Keratinocyte (primary cell): ENCODE data around the gene SATB1. TPM values are rescaled to one million over a fixed set of nuclear protein-coding genes. Genes with fewer than 3 reads are reported as not detected.

Source experiments
- DNase-seq: peaks from one replicate; pipeline ENCODE4 v3.0.0-alpha.2; 2011; ENCODE audit warnings: low read depth, missing footprints, low spot score
- FAIRE-seq: peaks from 2 replicates; lab custom pipeline; 2011; peaks lifted over from hg19 to GRCh38; lab: Jason Lieb, UNC
- H2AFZ ChIP-seq: 2 replicates; pipeline ENCODE4 v1.6.0; 2012; ENCODE audit warnings: low read length, control low read depth, inconsistent platforms; ENCODE audit not compliant: control insufficient read depth
- H3K27ac ChIP-seq: 2 replicates; pipeline ENCODE4 v1.5.1; 2011; ENCODE audit warnings: low read length; ENCODE audit not compliant: control insufficient read depth, insufficient read depth
- H3K27me3 ChIP-seq: 3 replicates; pipeline ENCODE4 v1.6.0; 2011; ENCODE audit warnings: low read length; ENCODE audit not compliant: control insufficient read depth, insufficient read depth; ENCODE audit errors: extremely low read depth
- H3K36me3 ChIP-seq, 2 experiments: 2 replicates in 1 of 2; 3 replicates in 1 of 2; pipeline ENCODE4 v1.5.1; 2011; ENCODE audit warnings: low read length in 2 of 2, mild to moderate bottlenecking in 1 of 2; ENCODE audit not compliant: control insufficient read depth in 2 of 2, insufficient read depth in 2 of 2; ENCODE audit errors: extremely low read depth in 1 of 2
- H3K4me1 ChIP-seq: 3 replicates; pipeline ENCODE4 v1.5.1; 2011; ENCODE audit warnings: low read length; ENCODE audit not compliant: control insufficient read depth, insufficient read depth; ENCODE audit errors: extremely low read depth
- H3K4me2 ChIP-seq: 3 replicates; pipeline ENCODE4 v1.6.0; 2011; ENCODE audit warnings: low read depth, low read length; ENCODE audit not compliant: control insufficient read depth, insufficient read depth; ENCODE audit errors: extremely low read depth
- H3K4me3 ChIP-seq, 3 experiments: fragments of 200-600 bp in 1 of 3; sonication (generic) in 1 of 3; 2 replicates in 2 of 3; 3 replicates in 1 of 3; pipeline ENCODE4 v1.5.1; 2011 to 2016; ENCODE audit warnings: low read length in 3 of 3, mild to moderate bottlenecking in 3 of 3, control low read depth in 2 of 3, inconsistent platforms in 1 of 3, low read depth in 1 of 3, mixed read lengths in 1 of 3, mixed run types in 1 of 3, moderate library complexity in 1 of 3; ENCODE audit not compliant: control insufficient read depth in 2 of 3, insufficient read depth in 2 of 3; ENCODE audit errors: extremely low read depth in 1 of 3
- H3K79me2 ChIP-seq: 2 replicates; pipeline ENCODE4 v1.6.0; 2012; ENCODE audit warnings: low read length; ENCODE audit not compliant: control insufficient read depth, insufficient read depth
- H3K9ac ChIP-seq: 3 replicates; pipeline ENCODE4 v1.6.0; 2011; ENCODE audit warnings: low read length; ENCODE audit not compliant: control insufficient read depth, insufficient read depth; ENCODE audit errors: extremely low read depth
- H3K9me1 ChIP-seq: 3 replicates; pipeline ENCODE4 v1.6.0; 2011; ENCODE audit warnings: low read length; ENCODE audit not compliant: control insufficient read depth, insufficient read depth; ENCODE audit errors: extremely low read depth
- H3K9me3 ChIP-seq: 2 replicates; pipeline ENCODE4 v1.5.1; 2012; ENCODE audit warnings: low read depth, low read length; ENCODE audit not compliant: control insufficient read depth
- H4K20me1 ChIP-seq: 3 replicates; pipeline ENCODE4 v1.6.0; 2011; ENCODE audit warnings: low read length; ENCODE audit not compliant: control insufficient read depth, insufficient read depth; ENCODE audit errors: extremely low read depth
- EZH2 ChIP-seq: IDR thresholded peaks from one replicate; pipeline ENCODE4 v1.6.1; 2012; ENCODE audit warnings: inconsistent platforms, mild to moderate bottlenecking, low read length, moderate library complexity
- dilution Hi-C: fragments of 300-500 bp; cut with MboI; formaldehyde crosslinking; loops from one replicate; pipeline ENCODE4 v1.7.0; 2020; ENCODE audit warnings: low sequenced_read_pairs; ENCODE audit not compliant: extremely low pct_ligation_motif_present
- polyA plus RNA-seq, 5 experiments: library from polyadenylated mRNA; depleted of rRNA in 3 of 5; stranded (reverse) in 3 of 5; stranded (forward) in 1 of 5; unstranded in 1 of 5; fragments of >200 nt; gene quantifications; 1 replicate in 1 of 5; 2 replicates in 3 of 5; 3 replicates in 1 of 5; pipeline versions ENCODE4 v1.2.1 to v1.2.3, GENCODE V29; 2011 to 2012; ENCODE audit warnings: missing spikeins in 2 of 5, low read depth in 1 of 5, low replicate concordance in 1 of 5
- TF ChIP-seq, protein P1 (sequence below), 3 experiments: IDR thresholded peaks in 1 of 3; conservative IDR thresholded peaks in 1 of 3; optimal IDR thresholded peaks in 1 of 3; 2 replicates in 2 of 3; 3 replicates in 1 of 3; pipeline versions ENCODE3 to v1.5.1; 2011; ENCODE audit warnings: low read length in 3 of 3, mild to moderate bottlenecking in 3 of 3, moderate library complexity in 2 of 3, control low read depth in 1 of 3, inconsistent platforms in 1 of 3; ENCODE audit not compliant: insufficient read depth in 2 of 3; ENCODE audit errors: extremely low read depth in 1 of 3

Gene SATB1
- polyA plus RNA-seq, 1 donor (not counting 4 experiments of a cell fraction or from before 2014, with no cell fraction given) = 7.8 TPM

DNA sequence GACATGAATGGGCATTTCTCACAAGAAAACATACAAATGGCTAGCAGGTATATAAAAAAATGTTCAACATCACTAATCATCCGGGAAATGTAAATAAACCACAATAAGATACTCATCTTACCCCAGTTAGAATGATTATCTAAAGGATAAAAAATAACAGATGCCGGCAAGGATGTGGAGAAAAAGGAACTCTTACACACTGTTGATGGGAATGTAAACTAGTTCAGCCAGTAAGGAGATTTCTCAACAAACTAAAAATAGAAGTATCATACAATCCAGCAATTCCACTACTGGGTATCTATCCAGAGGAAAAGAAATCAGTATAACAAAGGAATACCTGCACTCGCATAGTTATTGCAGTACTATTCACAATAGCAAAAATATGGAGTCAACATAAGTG is 124.2 kb downstream of the SATB1 start:
- H3K9me1 ChIP-seq = no peaks in the 10 kb centered on the region
- no peak overlapping the region for H3K9ac ChIP-seq
- no peaks in the 10 kb centered on the region for H3K27me3 ChIP-seq
- H3K4me3 ChIP-seq = no peak overlapping the region
- DNase-seq = no peak
- H2AFZ ChIP-seq = no peak overlapping the region
- dilution Hi-C loops = no loop called here
- FAIRE-seq = no peak
- no peak overlapping the region for H3K4me2 ChIP-seq
- H3K27ac ChIP-seq = no peak overlapping the region
- H3K9me3 ChIP-seq = no peaks in the 10 kb centered on the region
- no peaks in the 10 kb centered on the region for H3K79me2 ChIP-seq
- no peaks in the 10 kb centered on the region for H3K36me3 ChIP-seq
- no peak for TF ChIP-seq EZH2
- TF ChIP-seq, protein P1, sequence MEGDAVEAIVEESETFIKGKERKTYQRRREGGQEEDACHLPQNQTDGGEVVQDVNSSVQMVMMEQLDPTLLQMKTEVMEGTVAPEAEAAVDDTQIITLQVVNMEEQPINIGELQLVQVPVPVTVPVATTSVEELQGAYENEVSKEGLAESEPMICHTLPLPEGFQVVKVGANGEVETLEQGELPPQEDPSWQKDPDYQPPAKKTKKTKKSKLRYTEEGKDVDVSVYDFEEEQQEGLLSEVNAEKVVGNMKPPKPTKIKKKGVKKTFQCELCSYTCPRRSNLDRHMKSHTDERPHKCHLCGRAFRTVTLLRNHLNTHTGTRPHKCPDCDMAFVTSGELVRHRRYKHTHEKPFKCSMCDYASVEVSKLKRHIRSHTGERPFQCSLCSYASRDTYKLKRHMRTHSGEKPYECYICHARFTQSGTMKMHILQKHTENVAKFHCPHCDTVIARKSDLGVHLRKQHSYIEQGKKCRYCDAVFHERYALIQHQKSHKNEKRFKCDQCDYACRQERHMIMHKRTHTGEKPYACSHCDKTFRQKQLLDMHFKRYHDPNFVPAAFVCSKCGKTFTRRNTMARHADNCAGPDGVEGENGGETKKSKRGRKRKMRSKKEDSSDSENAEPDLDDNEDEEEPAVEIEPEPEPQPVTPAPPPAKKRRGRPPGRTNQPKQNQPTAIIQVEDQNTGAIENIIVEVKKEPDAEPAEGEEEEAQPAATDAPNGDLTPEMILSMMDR (optimal IDR thresholded peaks at IDR 0.05 in 1 of 3, IDR thresholded peaks at IDR 0.05 in 1 of 3, conservative IDR thresholded peaks at IDR 0.05 in 1 of 3; ENCODE audit: extremely low read depth in 1 of 3, insufficient read depth in 2 of 3, low read length in 3 of 3) = no peak
- H4K20me1 ChIP-seq = no peaks in the 10 kb centered on the region
- H3K4me1 ChIP-seq = no peaks in the 10 kb centered on the region

DNA sequence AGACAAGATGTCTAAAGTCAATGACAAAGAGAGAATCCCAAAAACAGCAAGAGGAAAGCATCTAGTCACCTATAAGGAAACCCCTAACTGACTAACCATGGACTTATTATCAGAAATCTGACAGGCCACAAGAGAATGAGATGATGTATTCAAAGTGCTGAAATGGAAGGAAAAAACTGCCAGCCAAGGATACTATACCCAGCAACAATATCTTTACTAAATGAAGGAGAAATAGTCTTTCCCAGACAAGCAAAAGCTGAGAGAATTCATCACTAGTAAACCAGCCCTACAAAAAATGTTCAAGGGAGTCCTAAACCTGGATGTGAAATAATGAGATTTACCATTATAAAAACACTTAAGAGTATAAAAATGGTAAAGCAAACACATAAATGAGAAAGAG is 128.0 kb downstream of the SATB1 start:
- no peaks in the 10 kb centered on the region for H3K9me1 ChIP-seq
- H4K20me1 ChIP-seq = no peaks in the 10 kb centered on the region
- dilution Hi-C loops = no loop called here
- no peak overlapping the region for H3K27ac ChIP-seq
- DNase-seq = no peak
- no peak overlapping the region for H2AFZ ChIP-seq
- no peaks in the 10 kb centered on the region for H3K36me3 ChIP-seq
- FAIRE-seq = no peak
- H3K4me3 ChIP-seq = no peak overlapping the region
- H3K79me2 ChIP-seq = no peaks in the 10 kb centered on the region
- no peaks in the 10 kb centered on the region for H3K9me3 ChIP-seq
- TF ChIP-seq, protein P1 (optimal IDR thresholded peaks at IDR 0.05 in 1 of 3, IDR thresholded peaks at IDR 0.05 in 1 of 3, conservative IDR thresholded peaks at IDR 0.05 in 1 of 3; ENCODE audit: extremely low read depth in 1 of 3, insufficient read depth in 2 of 3, low read length in 3 of 3) = no peak
- no peak for TF ChIP-seq EZH2
- no peaks in the 10 kb centered on the region for H3K27me3 ChIP-seq
- peaks cover 7% of the 10 kb centered on the region for H3K4me1 ChIP-seq
- no peak overlapping the region for H3K4me2 ChIP-seq
- no peak overlapping the region for H3K9ac ChIP-seq
